GM21529 (cell line): ENCODE results near the gene UBE4A.
A peak's percentile ranks its signal among the peaks of the same experiment; 100 is the strongest.

ENCODE experiments used
- ATAC-seq: cut with Tn5 transposase; IDR thresholded peaks from one replicate; pipeline ENCODE4 v1.9.1; 2021; ENCODE audit not compliant: unreplicated experiment

UBE4A gene

GRCh38 chr11:118437208-118438125 lies 78.1 kb downstream of the UBE4A start:
- no peak for ATAC-seq

GRCh38 chr11:118438314-118438931 lies 79.0 kb downstream of the UBE4A start:
- ATAC-seq = peak; percentile 24

- no peak for ATAC-seq
Observed at GRCh38 chr11:118439646-118440045, 80.2 kb downstream of the UBE4A start.

- ATAC-seq = no peak
Observed at GRCh38 chr11:118441770-118442275, 82.4 kb downstream of the UBE4A start.

- ATAC-seq = no peak
Observed at GRCh38 chr11:118442301-118442700, 82.9 kb downstream of the UBE4A start.

- ATAC-seq = no peak
Observed at GRCh38 chr11:118442908-118443589, 83.6 kb downstream of the UBE4A start.

- peak; percentile 42 for ATAC-seq
Observed at GRCh38 chr11:118443590-118444218, 84.3 kb downstream of the UBE4A start.

- no peak for ATAC-seq
Observed at GRCh38 chr11:118447423-118447822, 88.0 kb downstream of the UBE4A start.

- peak; percentile 86 for ATAC-seq
Observed at GRCh38 chr11:118448294-118448693, 88.9 kb downstream of the UBE4A start.
